Activated T-cell treated with anti-CD3 and anti-CD28 coated beads, Interleukin-2, amount 50 U/mL, for 72 hours (primary cell): ENCODE measurements around the gene ADCYAP1R1. TPM values are rescaled to one million over a fixed set of nuclear protein-coding genes. Genes with fewer than 3 reads are reported as not detected.

ENCODE experiments used
- ATAC-seq, 2 donors: fragments of 150-1000 bp; cut with Tn5 transposase; replicated peaks in 1 of 2; 2 replicates each; pipeline ENCODE4 v1.10.0; 2021; ENCODE audit warnings: moderate library complexity in 2 of 2, mild to moderate bottlenecking in 1 of 2
- DNase-seq, 2 donors: peaks; one replicate each; pipeline ENCODE4 v3.0.0; 2021 to 2022; ENCODE audit warnings: mixed read lengths in 1 of 2
- H3K27ac Mint-ChIP-seq: one replicate; pipeline ENCODE4 v1.8.0; 2022; ENCODE audit warnings: mild to moderate bottlenecking, moderate library complexity, mixed read lengths
- H3K27me3 Mint-ChIP-seq: one replicate; pipeline ENCODE4 v1.8.0; 2022; ENCODE audit warnings: low read depth, mixed read lengths
- H3K36me3 Mint-ChIP-seq, 2 donors: one replicate each; pipeline ENCODE4 v1.8.0; 2022; ENCODE audit warnings: mixed read lengths in 2 of 2, mild to moderate bottlenecking in 1 of 2; ENCODE audit not compliant: insufficient read depth in 2 of 2
- H3K4me1 Mint-ChIP-seq: one replicate; pipeline ENCODE4 v1.8.0; 2022; ENCODE audit warnings: low read depth, mixed read lengths
- H3K4me3 Mint-ChIP-seq, 2 donors: one replicate each; pipeline ENCODE4 v1.8.0; 2022; ENCODE audit warnings: mild to moderate bottlenecking in 2 of 2, mixed read lengths in 2 of 2, moderate library complexity in 2 of 2
- H3K9me3 Mint-ChIP-seq, 2 donors: one replicate each; pipeline ENCODE4 v1.8.0; 2022; ENCODE audit warnings: mixed read lengths in 2 of 2
- total RNA-seq, 2 donors: library from RNA; stranded (reverse); gene quantifications; one replicate each; pipeline ENCODE4 v1.2.3, GENCODE V29; 2022

ADCYAP1R1 gene
- total RNA-seq, 2 donors from 2014 or later: 0.12 TPM; not detected in 1

GRCh38 chr7:31022726-31023125, 29.4 kb upstream of the ADCYAP1R1 start:
- peaks cover 2 to 6% of the 10 kb centered on the region in 2 donors for H3K9me3 Mint-ChIP-seq
- peaks cover 2 to 12% of the 10 kb centered on the region in 2 donors for H3K36me3 Mint-ChIP-seq
- H3K4me1 Mint-ChIP-seq: peaks cover 46% of the 10 kb centered on the region
- ATAC-seq: no peak
- no peak overlapping the region for H3K27ac Mint-ChIP-seq
- H3K27me3 Mint-ChIP-seq: peaks cover 6% of the 10 kb centered on the region
- H3K4me3 Mint-ChIP-seq: no peak overlapping the region
- no peak for DNase-seq

- H3K4me3 Mint-ChIP-seq: peak overlapping the region in 1 of 2 donors; percentile 31
- peak; percentile 58 to 88 for ATAC-seq
Measured at GRCh38 chr7:31023877-31024276, 28.2 kb upstream of the ADCYAP1R1 start.

GRCh38 chr7:31027161-31027965, 24.7 kb upstream of the ADCYAP1R1 start:
- H3K4me3 Mint-ChIP-seq: no peak overlapping the region
- H3K36me3 Mint-ChIP-seq: peaks cover 2 to 12% of the 10 kb centered on the region in 2 donors
- ATAC-seq (no peak), DNase-seq (peak in 1 of 2 donors; percentile 15)
- H3K4me1 Mint-ChIP-seq: peaks cover 36% of the 10 kb centered on the region
- peaks cover 6% of the 10 kb centered on the region for H3K27me3 Mint-ChIP-seq
- H3K27ac Mint-ChIP-seq: no peak overlapping the region
- H3K9me3 Mint-ChIP-seq: peaks cover 3 to 6% of the 10 kb centered on the region in 2 donors

More at GRCh38 chr7:31023877-31024276, 28.2 kb upstream of the ADCYAP1R1 start:
- DNase-seq: peak in 1 of 2 donors; percentile 57
- peaks cover 46% of the 10 kb centered on the region for H3K4me1 Mint-ChIP-seq
- no peak overlapping the region for H3K27ac Mint-ChIP-seq
- peaks cover 2 to 12% of the 10 kb centered on the region in 2 donors for H3K36me3 Mint-ChIP-seq
- H3K9me3 Mint-ChIP-seq: peaks cover 2 to 6% of the 10 kb centered on the region in 2 donors
- peaks cover 6% of the 10 kb centered on the region for H3K27me3 Mint-ChIP-seq

- peaks cover 4 to 6% of the 10 kb centered on the region in 2 donors for H3K9me3 Mint-ChIP-seq
- peaks cover 6% of the 10 kb centered on the region for H3K27me3 Mint-ChIP-seq
- H3K4me1 Mint-ChIP-seq: peaks cover 36% of the 10 kb centered on the region
- peaks cover 2 to 12% of the 10 kb centered on the region in 2 donors for H3K36me3 Mint-ChIP-seq
- no peak for DNase-seq
- H3K4me3 Mint-ChIP-seq: no peak overlapping the region
- no peak for ATAC-seq
- no peak overlapping the region for H3K27ac Mint-ChIP-seq
Measured at GRCh38 chr7:31028006-31028405, 24.1 kb upstream of the ADCYAP1R1 start.

GRCh38 chr7:31028417-31028992, 23.6 kb upstream of the ADCYAP1R1 start:
- no peak overlapping the region for H3K27ac Mint-ChIP-seq
- H3K4me1 Mint-ChIP-seq: peaks cover 31% of the 10 kb centered on the region
- H3K27me3 Mint-ChIP-seq: peaks cover 6% of the 10 kb centered on the region
- no peak overlapping the region for H3K4me3 Mint-ChIP-seq
- ATAC-seq: no peak
- H3K9me3 Mint-ChIP-seq: peaks cover 4 to 6% of the 10 kb centered on the region in 2 donors
- no peak for DNase-seq
- H3K36me3 Mint-ChIP-seq: peaks cover 2 to 10% of the 10 kb centered on the region in 2 donors

GRCh38 chr7:31029251-31030042, 22.7 kb upstream of the ADCYAP1R1 start:
- H3K36me3 Mint-ChIP-seq: peaks cover 2 to 4% of the 10 kb centered on the region in 2 donors
- peaks cover 6% of the 10 kb centered on the region for H3K27me3 Mint-ChIP-seq
- no peak overlapping the region for H3K27ac Mint-ChIP-seq
- H3K9me3 Mint-ChIP-seq: peaks cover 2 to 3% of the 10 kb centered on the region in 2 donors
- ATAC-seq: no peak
- H3K4me3 Mint-ChIP-seq: no peak overlapping the region
- peaks cover 22% of the 10 kb centered on the region for H3K4me1 Mint-ChIP-seq
- DNase-seq: no peak

- Mint-ChIP-seq H3K4me1 (no peaks in the 10 kb centered on the region), H3K27me3 (no peaks in the 10 kb centered on the region), H3K9me3 (peaks cover 0 to 2% of the 10 kb centered on the region in 2 donors), H3K27ac (no peak overlapping the region), H3K4me3 (no peak overlapping the region), H3K36me3 (no peaks in the 10 kb centered on the region)
- no peak for DNase-seq
- ATAC-seq: no peak
Measured at GRCh38 chr7:31033674-31034300, 18.3 kb upstream of the ADCYAP1R1 start.

GRCh38 chr7:31036924-31037323, 15.2 kb upstream of the ADCYAP1R1 start:
- Mint-ChIP-seq H3K36me3 (no peaks in the 10 kb centered on the region), H3K4me3 (no peak overlapping the region), H3K4me1 (no peaks in the 10 kb centered on the region), H3K27ac (no peak overlapping the region), H3K27me3 (peaks cover 8% of the 10 kb centered on the region), H3K9me3 (peaks cover 0 to 2% of the 10 kb centered on the region in 2 donors)
- ATAC-seq: no peak
- DNase-seq: no peak

GRCh38 chr7:31043051-31043471, 9.0 kb upstream of the ADCYAP1R1 start:
- Mint-ChIP-seq H3K4me3 (no peak overlapping the region), H3K36me3 (no peaks in the 10 kb centered on the region), H3K27me3 (peaks cover 27% of the 10 kb centered on the region), H3K4me1 (no peaks in the 10 kb centered on the region), H3K9me3 (no peaks in the 10 kb centered on the region), H3K27ac (no peak overlapping the region)
- DNase-seq (no peak), ATAC-seq (no peak)

- H3K4me3 Mint-ChIP-seq: no peak overlapping the region
- no peak for ATAC-seq
- H3K4me1 Mint-ChIP-seq: no peaks in the 10 kb centered on the region
- DNase-seq: no peak
- H3K27ac Mint-ChIP-seq: no peak overlapping the region
- H3K36me3 Mint-ChIP-seq: no peaks in the 10 kb centered on the region
- H3K9me3 Mint-ChIP-seq: no peaks in the 10 kb centered on the region
- H3K27me3 Mint-ChIP-seq: peaks cover 27% of the 10 kb centered on the region
Measured at GRCh38 chr7:31044529-31044928, 7.6 kb upstream of the ADCYAP1R1 start.

GRCh38 chr7:31046723-31047122, 5.4 kb upstream of the ADCYAP1R1 start:
- Mint-ChIP-seq H3K4me3 (no peak overlapping the region), H3K27ac (no peak overlapping the region), H3K9me3 (no peaks in the 10 kb centered on the region), H3K4me1 (no peaks in the 10 kb centered on the region), H3K36me3 (no peaks in the 10 kb centered on the region), H3K27me3 (peaks cover 36% of the 10 kb centered on the region)
- DNase-seq (no peak), ATAC-seq (no peak)

GRCh38 chr7:31047313-31048146, 4.6 kb upstream of the ADCYAP1R1 start:
- DNase-seq: no peak
- H3K27me3 Mint-ChIP-seq: peaks cover 31% of the 10 kb centered on the region
- no peak overlapping the region for H3K4me3 Mint-ChIP-seq
- H3K27ac Mint-ChIP-seq: no peak overlapping the region
- no peaks in the 10 kb centered on the region for H3K4me1 Mint-ChIP-seq
- no peaks in the 10 kb centered on the region for H3K9me3 Mint-ChIP-seq
- ATAC-seq: no peak
- H3K36me3 Mint-ChIP-seq: no peaks in the 10 kb centered on the region
